NCI-H1694 (cell line): ENCODE measurements around the gene TFF3.

Source experiments
- DNase-seq: peaks from one replicate; lab custom pipeline; 2025; lab: John Stamatoyannopoulos, UW

TFF3 gene

GRCh38 chr21:42320791-42321190 is 5.6 kb upstream of the TFF3 start:
- DNase-seq, result no peak

- no peak for DNase-seq
These were observed 4.8 kb upstream of the TFF3 start for GRCh38 chr21:42319851-42320572.

DNA sequence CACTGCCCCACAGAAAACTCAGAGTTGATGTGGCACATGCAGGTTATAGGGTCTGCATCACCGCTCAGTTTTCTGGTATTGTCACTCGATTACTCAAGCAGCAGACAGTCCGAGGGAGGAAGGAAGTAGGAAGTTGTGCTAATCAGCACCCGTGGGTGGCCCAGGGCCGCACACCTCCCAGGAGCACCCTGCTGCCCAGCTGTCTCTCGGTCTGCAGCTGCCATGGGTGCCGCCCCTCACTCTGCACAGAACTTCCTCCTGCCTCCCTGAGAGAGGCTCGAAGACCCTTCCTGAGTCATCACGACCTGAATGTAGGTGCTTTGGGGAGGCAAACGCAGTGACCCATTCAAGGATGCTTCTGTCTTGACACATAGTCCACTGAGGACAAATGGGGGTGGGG is 4.2 kb upstream of the TFF3 start:
- DNase-seq, result no peak

GRCh38 chr21:42317826-42318746 is 2.9 kb upstream of the TFF3 start:
- DNase-seq, result no peak

DNA sequence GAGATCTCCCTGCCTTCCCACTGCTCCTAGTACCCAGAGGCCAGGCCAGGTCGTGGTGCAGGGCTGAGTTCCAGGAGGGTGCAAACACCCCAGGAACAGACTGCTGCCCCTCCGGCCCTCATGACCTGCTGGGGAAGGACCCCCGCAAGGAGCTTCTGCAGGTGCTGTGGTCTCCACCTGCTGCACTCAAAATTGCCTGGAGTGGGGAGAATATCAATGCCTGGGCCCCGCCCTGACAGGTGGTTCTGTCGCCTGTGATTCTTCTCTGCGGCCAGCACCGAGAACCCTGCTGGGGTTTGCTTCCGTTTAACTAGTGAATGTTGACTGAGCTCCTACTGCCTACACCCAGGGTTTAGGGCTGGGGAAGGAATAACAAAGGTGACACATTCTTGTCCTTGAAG is 2.1 kb upstream of the TFF3 start:
- DNase-seq, result no peak

GRCh38 chr21:42316891-42317290 is 1.7 kb upstream of the TFF3 start:
- no peak for DNase-seq

DNA sequence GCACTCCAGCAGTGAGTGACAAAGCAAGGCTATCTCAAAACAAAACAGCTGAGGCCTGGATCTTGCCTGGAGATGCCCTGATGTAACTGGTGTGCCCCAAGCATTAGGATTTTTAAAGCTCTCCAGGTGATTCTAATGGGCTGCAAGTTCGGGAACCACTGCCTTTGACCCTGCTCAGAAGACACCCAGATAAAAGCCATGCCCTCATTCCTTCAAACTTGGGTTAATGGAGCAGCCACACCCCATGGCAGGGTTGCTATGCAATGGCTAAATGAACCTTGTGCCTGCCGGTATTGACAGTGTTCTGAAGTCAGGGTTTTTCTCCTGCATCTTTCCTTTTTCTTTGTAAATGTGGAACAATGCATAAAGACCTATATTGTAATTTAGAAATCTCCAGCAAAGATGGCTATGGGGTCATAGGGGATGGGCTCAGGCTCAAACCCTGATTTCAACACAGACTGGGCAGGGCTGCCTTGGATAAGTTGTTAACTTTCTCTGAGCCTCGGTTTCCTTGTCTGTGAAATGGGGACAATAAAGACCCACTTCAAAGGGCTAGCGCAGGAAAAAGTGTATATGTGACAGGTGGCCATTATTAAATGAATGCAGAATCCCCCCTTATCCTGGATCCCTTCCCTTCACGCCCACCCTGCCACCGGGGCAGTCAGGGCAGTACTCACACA is 453 bp downstream of the TFF3 start:
- no peak for DNase-seq

DNA sequence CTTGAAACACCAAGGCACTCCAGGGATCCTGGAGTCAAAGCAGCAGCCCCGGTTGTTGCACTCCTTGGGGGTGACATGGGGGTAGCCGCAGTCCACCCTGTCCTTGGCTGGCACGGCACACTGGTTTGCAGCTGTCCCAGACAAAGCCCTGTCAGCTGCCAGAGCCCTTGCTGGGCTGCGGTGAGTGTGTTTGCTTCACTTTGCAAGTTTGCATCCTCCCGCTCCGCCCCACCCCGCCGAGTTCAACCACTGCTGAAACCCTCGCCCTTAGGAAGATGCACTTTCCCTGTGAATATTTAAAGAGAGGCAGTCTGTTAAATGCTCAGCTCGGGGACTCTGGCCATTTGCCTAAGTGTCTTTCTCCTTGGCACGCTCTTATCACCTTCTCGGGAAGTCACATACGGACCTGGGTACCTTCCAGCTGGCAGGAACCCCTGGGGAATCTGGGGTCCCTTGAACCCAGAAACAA is 1.7 kb downstream of the TFF3 start:
- DNase-seq, result no peak

- no peak for DNase-seq
These were observed 2.5 kb downstream of the TFF3 start for GRCh38 chr21:42312626-42313104.

DNA sequence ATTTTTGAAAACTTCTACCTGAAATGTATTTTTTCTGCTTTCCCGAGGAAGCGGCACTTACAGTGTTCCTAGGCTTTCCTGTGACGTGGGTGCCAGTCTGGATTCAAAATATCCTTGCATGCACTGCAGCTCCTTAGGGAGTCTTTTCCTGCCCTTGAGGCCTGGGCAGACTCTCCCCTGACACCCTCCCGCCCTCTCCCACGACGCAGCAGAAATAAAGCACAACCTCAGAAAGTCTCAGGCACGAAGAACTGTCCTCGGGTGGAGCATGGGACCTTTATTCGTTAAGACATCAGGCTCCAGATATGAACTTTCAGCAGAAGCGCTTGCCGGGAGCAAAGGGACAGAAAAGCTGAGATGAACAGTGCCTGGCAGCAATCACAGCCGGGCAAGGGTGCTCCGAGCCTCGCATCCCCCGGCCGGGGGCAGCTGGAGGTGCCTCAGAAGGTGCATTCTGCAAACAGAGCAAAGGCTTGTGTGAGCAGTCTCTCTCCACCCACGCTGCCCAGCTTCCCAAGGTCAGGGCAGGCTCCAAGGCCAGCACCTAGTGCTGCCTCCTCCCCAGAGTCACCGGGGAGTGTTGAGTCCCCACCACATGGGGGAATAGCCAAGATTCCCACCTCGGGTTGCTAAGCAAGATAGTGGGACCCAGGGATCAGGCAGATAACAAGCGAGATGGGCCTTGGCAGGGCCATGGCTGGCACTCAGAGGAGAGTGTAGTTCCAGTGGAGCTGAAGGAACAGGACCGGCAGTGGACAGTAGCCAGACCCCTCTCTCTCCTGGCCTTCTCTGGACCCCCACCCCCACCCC is 3.2 kb downstream of the TFF3 start:
- no peak for DNase-seq

- no peak for DNase-seq
These were observed 4.0 kb downstream of the TFF3 start for GRCh38 chr21:42311160-42311559.

DNA sequence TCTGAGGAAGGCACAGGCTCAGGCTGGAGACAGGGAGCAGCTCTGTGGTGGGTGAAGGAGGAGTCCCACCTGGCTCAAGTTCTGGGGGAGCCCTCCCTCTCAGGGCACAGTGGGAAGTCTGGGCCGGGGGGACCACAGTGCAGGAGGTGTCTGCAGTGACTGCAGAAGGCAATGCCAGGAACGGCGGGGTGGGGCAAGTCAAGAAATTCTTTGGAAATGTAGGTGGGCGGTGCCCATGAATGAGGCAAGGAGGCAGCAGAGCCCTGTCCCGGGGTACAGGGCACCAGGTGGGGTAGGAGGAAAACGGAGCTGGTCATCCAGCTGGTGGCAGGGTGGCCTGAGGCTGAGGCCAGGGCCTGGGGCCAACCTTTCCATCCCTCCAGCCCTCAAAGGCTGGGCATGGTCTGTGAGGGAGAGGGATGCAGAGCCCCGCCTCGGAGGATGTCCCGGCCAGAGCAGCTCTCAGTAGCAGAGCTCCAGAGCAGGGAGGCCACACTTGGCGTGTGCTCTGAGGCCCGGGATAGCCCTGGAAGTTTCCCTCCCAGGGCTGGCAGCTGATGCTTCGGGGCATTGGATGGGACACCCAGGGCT is 4.7 kb downstream of the TFF3 start:
- no peak for DNase-seq

DNA sequence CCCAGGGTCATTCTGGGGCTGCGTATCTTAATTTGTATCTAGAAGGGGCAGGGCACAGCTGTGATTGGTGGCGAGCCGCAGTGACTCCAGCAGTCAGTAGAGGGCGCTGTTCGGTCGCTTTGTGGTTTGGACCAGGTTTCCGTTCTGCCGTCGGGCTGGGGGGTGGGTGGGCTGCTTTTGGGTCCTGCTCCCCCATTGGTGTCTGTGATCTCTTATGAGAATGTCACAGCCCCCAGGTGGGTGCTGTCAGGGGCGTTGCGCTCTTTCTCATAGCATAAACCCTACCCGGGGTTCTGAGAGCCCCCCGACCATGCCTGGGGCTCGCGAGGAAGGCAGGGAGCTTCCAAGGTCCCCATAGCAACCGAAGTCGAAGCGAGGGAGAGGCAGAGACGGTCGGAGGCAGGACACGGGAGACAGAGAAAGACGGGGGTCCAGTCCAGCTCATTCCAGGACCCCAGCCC is 5.4 kb downstream of the TFF3 start:
- DNase-seq, result peak; percentile 61

DNA sequence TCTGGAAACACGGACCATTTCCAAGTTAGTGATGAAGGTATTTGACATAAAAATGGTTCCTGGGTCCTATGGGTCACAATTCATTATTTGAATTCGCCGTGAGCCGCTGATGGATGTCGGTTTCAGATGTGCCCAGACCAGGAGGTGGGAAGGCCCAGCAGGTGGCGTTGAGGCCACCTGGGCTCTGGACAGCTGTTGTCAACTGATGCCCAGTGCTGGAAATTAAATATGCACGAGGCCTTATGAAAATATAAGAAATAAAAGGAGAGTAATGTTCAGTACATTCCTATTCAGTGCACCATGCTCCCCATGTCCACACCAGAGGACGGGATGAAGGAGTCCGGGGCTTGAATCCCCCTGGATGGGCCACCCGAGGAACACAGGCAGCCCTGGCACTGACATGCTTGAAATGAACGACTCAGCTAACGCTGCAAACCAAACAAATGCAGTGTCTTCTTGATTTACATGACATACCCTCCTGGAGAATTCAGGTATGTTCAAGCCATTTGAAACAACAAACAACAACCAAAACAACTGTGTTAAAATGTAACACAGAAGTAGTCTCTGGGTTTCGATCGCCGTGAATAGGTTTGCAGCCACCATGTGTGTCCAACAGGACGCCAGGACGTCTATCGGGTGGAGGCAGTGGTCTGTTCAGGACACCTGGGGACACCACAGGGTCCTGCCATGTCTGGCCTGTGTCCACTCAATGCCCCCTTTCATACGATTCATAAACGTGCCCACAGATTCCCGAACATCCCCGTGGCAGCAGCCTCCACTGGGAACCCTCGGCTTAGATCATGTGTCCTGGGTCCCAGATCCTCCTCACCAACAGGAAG is 6.1 kb downstream of the TFF3 start:
- no peak for DNase-seq

GRCh38 chr21:42308161-42308913 is 6.9 kb downstream of the TFF3 start:
- no peak for DNase-seq

GRCh38 chr21:42307106-42307505 is 8.1 kb downstream of the TFF3 start:
- no peak for DNase-seq

GRCh38 chr21:42306366-42307035 is 8.7 kb downstream of the TFF3 start:
- DNase-seq, result no peak

DNA sequence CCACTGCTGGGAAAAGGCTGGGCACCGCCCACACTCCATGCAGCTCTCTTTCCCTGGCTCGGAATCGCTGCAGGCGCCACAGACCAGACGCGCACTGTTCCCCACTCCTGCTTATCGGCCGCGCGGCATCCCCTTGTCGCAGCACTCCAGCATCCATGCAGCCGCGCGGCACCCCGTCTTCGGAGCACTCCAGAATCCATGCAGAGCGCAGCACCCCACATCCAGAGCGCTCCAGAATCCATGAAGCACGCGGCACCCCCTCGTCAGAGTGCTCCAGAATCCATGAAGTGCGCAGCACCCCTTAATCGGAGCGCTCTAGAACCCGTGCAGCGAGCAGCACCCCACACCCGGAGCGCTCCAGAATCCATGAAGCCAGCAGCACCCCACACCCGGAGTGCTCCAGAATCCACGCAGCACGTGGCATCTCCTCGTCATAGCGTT is 9.5 kb downstream of the TFF3 start:
- no peak for DNase-seq
